Measurements from ENCODE around the gene BRINP3. TPM values are rescaled to one million over a fixed set of nuclear protein-coding genes. Genes with fewer than 3 reads are reported as not detected.
"Not testable (repeated sequence)": the region's sequence is repeated elsewhere in the genome, so short reads cannot be mapped to it uniquely, and the experiment has no call there.

The BRINP3 gene
- 1 to 10 TPM in 1 of 2 donors, not detected in 1; 1.7 TPM for total RNA-seq
- polyA plus RNA-seq: under 1 TPM in 1 of 2 donors, not detected in 1; 0.25 TPM
- long read RNA-seq, donor 1: 0 reads
- long read RNA-seq, donor 2, partial matches to known transcripts: 0 of 3 reads
- long read RNA-seq, donor 2, other reads (novel, unspliced or antisense): 2 of 3 reads

- H3K27me3 ChIP-seq (ENCODE audit: control insufficient read depth in 1 of 2, insufficient read depth in 2 of 2, low read length in 1 of 2): peaks cover 0 to 2% of the 10 kb centered on the region in 2 donors
- ATAC-seq (ENCODE audit: low FRiP score) (peak; percentile 33), DNase-seq (no peak)
- whole genome bisulfite sequencing, 2 donors: 4 to 8% methylated on average over 4 of the region's 4 CpGs
- intact Hi-C loops (cut with DNase I): no loop called here
- H3K4me3 ChIP-seq (ENCODE audit: low read length in 2 of 2): peak within 1 kb of the TSS in 1 of 2 donors; percentile 11
- no peaks in the 10 kb centered on the region for H3K4me1 ChIP-seq (ENCODE audit: control insufficient read depth in 1 of 2, insufficient read depth in 2 of 2, low read length in 2 of 2)
- no peak within 1 kb of the TSS for H3K27ac ChIP-seq (ENCODE audit: low read depth in 1 of 2, low read length in 2 of 2)
- no peaks in the 10 kb centered on the region for H3K36me3 ChIP-seq (ENCODE audit: control insufficient read depth in 1 of 2, insufficient read depth in 2 of 2, low read length in 1 of 2)
- no peaks in the 10 kb centered on the region for H3K9me3 ChIP-seq (ENCODE audit: control insufficient read depth, low read length)
Measured at GRCh38 chr1:190477762-190478148, at the start of gene BRINP3. Gene BRINP3, minus strand, starts transcription at chr1:190477864.

GRCh38 chr1:190511554-190511953 is 33.9 kb upstream of the BRINP3 start:
- DNase-seq: no peak
- Histone ChIP-seq H3K4me3 (ENCODE audit: low read length in 2 of 2) (no peak overlapping the region), H3K9me3 (ENCODE audit: control insufficient read depth, low read length) (no peaks in the 10 kb centered on the region), H3K27ac (ENCODE audit: low read depth in 1 of 2, low read length in 2 of 2) (no peak overlapping the region), H3K4me1 (ENCODE audit: control insufficient read depth in 1 of 2, insufficient read depth in 2 of 2, low read length in 2 of 2) (no peaks in the 10 kb centered on the region), H3K36me3 (ENCODE audit: control insufficient read depth in 1 of 2, insufficient read depth in 2 of 2, low read length in 1 of 2) (no peaks in the 10 kb centered on the region), H3K27me3 (ENCODE audit: control insufficient read depth in 1 of 2, insufficient read depth in 2 of 2, low read length in 1 of 2) (no peaks in the 10 kb centered on the region)
- WGBS, 2 donors: 68 to 76% methylated on average over 2 of the region's 2 CpGs
- intact Hi-C loops (cut with DNase I): no loop called here
- ATAC-seq (ENCODE audit: low FRiP score): no peak

- ATAC-seq (ENCODE audit: low FRiP score): no peak
- Histone ChIP-seq H3K9me3 (ENCODE audit: control insufficient read depth, low read length) (no peaks in the 10 kb centered on the region), H3K36me3 (ENCODE audit: control insufficient read depth in 1 of 2, insufficient read depth in 2 of 2, low read length in 1 of 2) (no peaks in the 10 kb centered on the region), H3K27me3 (ENCODE audit: control insufficient read depth in 1 of 2, insufficient read depth in 2 of 2, low read length in 1 of 2) (no peaks in the 10 kb centered on the region), H3K4me1 (ENCODE audit: control insufficient read depth in 1 of 2, insufficient read depth in 2 of 2, low read length in 2 of 2) (no peaks in the 10 kb centered on the region), H3K4me3 (ENCODE audit: low read length in 2 of 2) (no peak overlapping the region), H3K27ac (ENCODE audit: low read depth in 1 of 2, low read length in 2 of 2) (no peak overlapping the region)
- WGBS, 2 donors: 23 to 44% methylated on average over 1 of the region's 1 CpG
- no peak for DNase-seq
- intact Hi-C loops (cut with DNase I): no loop called here
Measured at GRCh38 chr1:190507357-190507756, 29.7 kb upstream of the BRINP3 start.

- ATAC-seq (ENCODE audit: low FRiP score); H3K27me3 ChIP-seq (ENCODE audit: control insufficient read depth in 1 of 2, insufficient read depth in 2 of 2, low read length in 1 of 2); intact Hi-C loops (cut with DNase I); DNase-seq; H3K27ac ChIP-seq (ENCODE audit: low read depth in 1 of 2, low read length in 2 of 2); H3K36me3 ChIP-seq (ENCODE audit: control insufficient read depth in 1 of 2, insufficient read depth in 2 of 2, low read length in 1 of 2); H3K4me1 ChIP-seq (ENCODE audit: control insufficient read depth in 1 of 2, insufficient read depth in 2 of 2, low read length in 2 of 2); H3K9me3 ChIP-seq (ENCODE audit: control insufficient read depth, low read length); H3K4me3 ChIP-seq (ENCODE audit: low read length in 2 of 2): not testable (repeated sequence)
- 82 to 83% methylated on average over 3 of the region's 3 CpGs for WGBS, 2 donors
Measured at GRCh38 chr1:190504539-190504938, 26.9 kb upstream of the BRINP3 start.

GRCh38 chr1:190497565-190497964 is 19.9 kb upstream of the BRINP3 start:
- no peaks in the 10 kb centered on the region for H3K4me1 ChIP-seq (ENCODE audit: control insufficient read depth in 1 of 2, insufficient read depth in 2 of 2, low read length in 2 of 2)
- DNase-seq: no peak
- no peak for ATAC-seq (ENCODE audit: low FRiP score)
- no peak overlapping the region for H3K27ac ChIP-seq (ENCODE audit: low read depth in 1 of 2, low read length in 2 of 2)
- no peaks in the 10 kb centered on the region for H3K27me3 ChIP-seq (ENCODE audit: control insufficient read depth in 1 of 2, insufficient read depth in 2 of 2, low read length in 1 of 2)
- intact Hi-C loops (cut with DNase I): no loop called here
- no peak overlapping the region for H3K4me3 ChIP-seq (ENCODE audit: low read length in 2 of 2)
- H3K36me3 ChIP-seq (ENCODE audit: control insufficient read depth in 1 of 2, insufficient read depth in 2 of 2, low read length in 1 of 2): no peaks in the 10 kb centered on the region
- H3K9me3 ChIP-seq (ENCODE audit: control insufficient read depth, low read length): no peaks in the 10 kb centered on the region

- ATAC-seq (ENCODE audit: low FRiP score) (no peak), DNase-seq (no peak)
- Histone ChIP-seq H3K27me3 (ENCODE audit: control insufficient read depth in 1 of 2, insufficient read depth in 2 of 2, low read length in 1 of 2) (no peaks in the 10 kb centered on the region), H3K27ac (ENCODE audit: low read depth in 1 of 2, low read length in 2 of 2) (no peak overlapping the region), H3K9me3 (ENCODE audit: control insufficient read depth, low read length) (no peaks in the 10 kb centered on the region), H3K36me3 (ENCODE audit: control insufficient read depth in 1 of 2, insufficient read depth in 2 of 2, low read length in 1 of 2) (no peaks in the 10 kb centered on the region), H3K4me3 (ENCODE audit: low read length in 2 of 2) (no peak overlapping the region), H3K4me1 (ENCODE audit: control insufficient read depth in 1 of 2, insufficient read depth in 2 of 2, low read length in 2 of 2) (no peaks in the 10 kb centered on the region)
- intact Hi-C loops (cut with DNase I): no loop called here
- WGBS, 2 donors: 84 to 90% methylated on average over 4 of the region's 4 CpGs
Measured at GRCh38 chr1:190494451-190494850, 16.8 kb upstream of the BRINP3 start.

GRCh38 chr1:190491404-190491803 is 13.7 kb upstream of the BRINP3 start:
- intact Hi-C loops (cut with DNase I): no loop called here
- no peak overlapping the region for H3K27ac ChIP-seq (ENCODE audit: low read depth in 1 of 2, low read length in 2 of 2)
- no peaks in the 10 kb centered on the region for H3K27me3 ChIP-seq (ENCODE audit: control insufficient read depth in 1 of 2, insufficient read depth in 2 of 2, low read length in 1 of 2)
- H3K4me3 ChIP-seq (ENCODE audit: low read length in 2 of 2): no peak overlapping the region
- DNase-seq (no peak), ATAC-seq (ENCODE audit: low FRiP score) (no peak)
- H3K4me1 ChIP-seq (ENCODE audit: control insufficient read depth in 1 of 2, insufficient read depth in 2 of 2, low read length in 2 of 2): no peaks in the 10 kb centered on the region
- WGBS, 2 donors: 91 to 92% methylated on average over 2 of the region's 2 CpGs
- H3K9me3 ChIP-seq (ENCODE audit: control insufficient read depth, low read length): no peaks in the 10 kb centered on the region
- H3K36me3 ChIP-seq (ENCODE audit: control insufficient read depth in 1 of 2, insufficient read depth in 2 of 2, low read length in 1 of 2): no peaks in the 10 kb centered on the region

- DNase-seq (no peak), ATAC-seq (ENCODE audit: low FRiP score) (no peak)
- WGBS, 2 donors: 73 to 78% methylated on average over 1 of the region's 1 CpG
- Histone ChIP-seq H3K4me3 (ENCODE audit: low read length in 2 of 2) (no peak overlapping the region), H3K27ac (ENCODE audit: low read depth in 1 of 2, low read length in 2 of 2) (no peak overlapping the region), H3K36me3 (ENCODE audit: control insufficient read depth in 1 of 2, insufficient read depth in 2 of 2, low read length in 1 of 2) (no peaks in the 10 kb centered on the region), H3K27me3 (ENCODE audit: control insufficient read depth in 1 of 2, insufficient read depth in 2 of 2, low read length in 1 of 2) (no peaks in the 10 kb centered on the region), H3K9me3 (ENCODE audit: control insufficient read depth, low read length) (no peaks in the 10 kb centered on the region), H3K4me1 (ENCODE audit: control insufficient read depth in 1 of 2, insufficient read depth in 2 of 2, low read length in 2 of 2) (no peaks in the 10 kb centered on the region)
- intact Hi-C loops (cut with DNase I): no loop called here
Measured at GRCh38 chr1:190484045-190484444, 6.4 kb upstream of the BRINP3 start.

GRCh38 chr1:190480231-190480630 is 2.6 kb upstream of the BRINP3 start:
- no peak for ATAC-seq (ENCODE audit: low FRiP score)

More at GRCh38 chr1:190480231-190480630, 2.6 kb upstream of the BRINP3 start:
- no peaks in the 10 kb centered on the region for H3K4me1 ChIP-seq (ENCODE audit: control insufficient read depth in 1 of 2, insufficient read depth in 2 of 2, low read length in 2 of 2)
- no peaks in the 10 kb centered on the region for H3K9me3 ChIP-seq (ENCODE audit: control insufficient read depth, low read length)
- no peak overlapping the region for H3K27ac ChIP-seq (ENCODE audit: low read depth in 1 of 2, low read length in 2 of 2)
- H3K36me3 ChIP-seq (ENCODE audit: control insufficient read depth in 1 of 2, insufficient read depth in 2 of 2, low read length in 1 of 2): no peaks in the 10 kb centered on the region
- DNase-seq: no peak
- H3K4me3 ChIP-seq (ENCODE audit: low read length in 2 of 2): no peak overlapping the region
- intact Hi-C loops (cut with DNase I): no loop called here
- H3K27me3 ChIP-seq (ENCODE audit: control insufficient read depth in 1 of 2, insufficient read depth in 2 of 2, low read length in 1 of 2): peaks cover 0 to 2% of the 10 kb centered on the region in 2 donors
